ENCODE data around the gene NOCT. TPM values are rescaled to one million over a fixed set of nuclear protein-coding genes. Genes with fewer than 3 reads are reported as not detected.

The NOCT gene
- total and polyA plus RNA-seq, 2 donors (not counting 3 experiments of a cell fraction or from before 2014, with no cell fraction given), result 7.6 to 20.1 TPM

- dilution Hi-C loops (cut with MboI; ENCODE audit: extremely low pct_ligation_motif_present, low sequenced_read_pairs), result no loop called here
- H3K4me3 ChIP-seq (replicated peaks in 1 of 3; ENCODE audit: insufficient read depth in 1 of 3, low read depth in 1 of 3, low read length in 3 of 3), result peak overlapping the region; percentile 65 to 100 (median 92)
- peak; percentile 52 for DNase-seq (ENCODE audit: low read depth, low spot score)
- TF ChIP-seq, protein P1, sequence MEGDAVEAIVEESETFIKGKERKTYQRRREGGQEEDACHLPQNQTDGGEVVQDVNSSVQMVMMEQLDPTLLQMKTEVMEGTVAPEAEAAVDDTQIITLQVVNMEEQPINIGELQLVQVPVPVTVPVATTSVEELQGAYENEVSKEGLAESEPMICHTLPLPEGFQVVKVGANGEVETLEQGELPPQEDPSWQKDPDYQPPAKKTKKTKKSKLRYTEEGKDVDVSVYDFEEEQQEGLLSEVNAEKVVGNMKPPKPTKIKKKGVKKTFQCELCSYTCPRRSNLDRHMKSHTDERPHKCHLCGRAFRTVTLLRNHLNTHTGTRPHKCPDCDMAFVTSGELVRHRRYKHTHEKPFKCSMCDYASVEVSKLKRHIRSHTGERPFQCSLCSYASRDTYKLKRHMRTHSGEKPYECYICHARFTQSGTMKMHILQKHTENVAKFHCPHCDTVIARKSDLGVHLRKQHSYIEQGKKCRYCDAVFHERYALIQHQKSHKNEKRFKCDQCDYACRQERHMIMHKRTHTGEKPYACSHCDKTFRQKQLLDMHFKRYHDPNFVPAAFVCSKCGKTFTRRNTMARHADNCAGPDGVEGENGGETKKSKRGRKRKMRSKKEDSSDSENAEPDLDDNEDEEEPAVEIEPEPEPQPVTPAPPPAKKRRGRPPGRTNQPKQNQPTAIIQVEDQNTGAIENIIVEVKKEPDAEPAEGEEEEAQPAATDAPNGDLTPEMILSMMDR (IDR thresholded peaks at IDR 0.05; ENCODE audit: extremely low read depth in 1 of 2, insufficient read depth in 1 of 2, low read depth in 1 of 2, low read length in 2 of 2), result peak; percentile 8 to 18
- TF ChIP-seq MYC (IDR thresholded peaks at IDR 0.05; ENCODE audit: low read depth, low read length), result no peak
- TF ChIP-seq FOS (IDR thresholded peaks at IDR 0.05; ENCODE audit: borderline replicate concordance, insufficient read depth, low read length), result no peak
- TF ChIP-seq POLR2AphosphoS5 (IDR thresholded peaks at IDR 0.05; ENCODE audit: insufficient read depth, low read depth, low read length), result no peak
- TF ChIP-seq MAX (IDR thresholded peaks at IDR 0.05; ENCODE audit: insufficient read depth, insufficient read length), result no peak
- no peak for TF ChIP-seq POLR2A (IDR thresholded peaks at IDR 0.05; ENCODE audit: low read depth, low read length)
- TF ChIP-seq GATA2 (IDR thresholded peaks at IDR 0.05; ENCODE audit: insufficient read depth, insufficient read length, low read depth, low read length), result no peak
- no peak for TF ChIP-seq EZH2 (IDR thresholded peaks at IDR 0.05; ENCODE audit: borderline replicate concordance, low read depth, low read length, severe bottlenecking)
- no TSS peak for BruUV-seq (replicated peaks)
- H3K27me3 ChIP-seq (ENCODE audit: control insufficient read depth in 2 of 2, insufficient read depth in 2 of 2, low read length in 2 of 2), result no peaks in the 10 kb centered on the region
- H3K9me3 ChIP-seq (replicated peaks; ENCODE audit: control insufficient read depth, insufficient read depth, low read length), result no peaks in the 10 kb centered on the region
- H2AFZ ChIP-seq (ENCODE audit: low read depth, low read length), result no peak overlapping the region
- H3K9ac ChIP-seq (replicated peaks; ENCODE audit: extremely low read depth, insufficient read depth, low read length), result peak overlapping the region; percentile 67
- POLR2A ChIA-PET, result interaction anchor here (1.1 kb wide), 1 partner anchor 92 kb away, joined by 3 read pairs; the partner anchor contains the start of gene ELF2
- H3K36me3 ChIP-seq (ENCODE audit: control insufficient read depth in 2 of 2, extremely low read depth in 1 of 2, insufficient read depth in 2 of 2, low read length in 2 of 2), result no peaks in the 10 kb centered on the region
- no peak for FAIRE-seq
- peaks cover 33% of the 10 kb centered on the region for H3K79me2 ChIP-seq (ENCODE audit: control insufficient read depth, insufficient read depth, low read length)
- H3K27ac ChIP-seq (ENCODE audit: insufficient read depth, low read depth, low read length), result peak overlapping the region; percentile 54
- H3K9me1 ChIP-seq (replicated peaks; ENCODE audit: control insufficient read depth, extremely low read depth, insufficient read depth, low read length), result no peaks in the 10 kb centered on the region
- intact Hi-C loops (cut with micrococcal nuclease), result no loop called here
- no peaks in the 10 kb centered on the region for H4K20me1 ChIP-seq (replicated peaks; ENCODE audit: control insufficient read depth, extremely low read depth, insufficient read depth, low read length)
- CTCF ChIA-PET, result interaction anchor here (1.1 to 5.7 kb wide), 5 partner anchors 9 to 211 kb away, joined by 3 to 66 read pairs (median 4); no protein-coding TSS in a partner anchor
- H3K4me1 ChIP-seq (ENCODE audit: control insufficient read depth, extremely low read depth, insufficient read depth, low read length), result peaks cover 19% of the 10 kb centered on the region
- H3K4me2 ChIP-seq (ENCODE audit: insufficient read depth, low read length), result peak overlapping the region; percentile 100
Measured at GRCh38 chr4:139085141-139085540, 69.6 kb downstream of the NOCT start.

All from endothelial cell of umbilical vein (primary cell).